NB4 (cell line): ENCODE data around the gene LRRC27.

Experiments
- POLR2A ChIP-seq: IDR thresholded peaks from 2 replicates; pipeline ENCODE4 v1.6.1; 2011; ENCODE audit warnings: mild to moderate bottlenecking; ENCODE audit not compliant: insufficient read length; ENCODE audit errors: extremely low read depth
- TF ChIP-seq, protein P1 (sequence below): IDR thresholded peaks from one replicate; pipeline ENCODE4 v1.5.1; 2012; ENCODE audit warnings: low read depth, low read length
- TF ChIP-seq, protein P2 (sequence below): IDR thresholded peaks from 2 replicates; pipeline ENCODE4 v1.6.1; 2011; ENCODE audit warnings: low read depth, low read length

DNA sequence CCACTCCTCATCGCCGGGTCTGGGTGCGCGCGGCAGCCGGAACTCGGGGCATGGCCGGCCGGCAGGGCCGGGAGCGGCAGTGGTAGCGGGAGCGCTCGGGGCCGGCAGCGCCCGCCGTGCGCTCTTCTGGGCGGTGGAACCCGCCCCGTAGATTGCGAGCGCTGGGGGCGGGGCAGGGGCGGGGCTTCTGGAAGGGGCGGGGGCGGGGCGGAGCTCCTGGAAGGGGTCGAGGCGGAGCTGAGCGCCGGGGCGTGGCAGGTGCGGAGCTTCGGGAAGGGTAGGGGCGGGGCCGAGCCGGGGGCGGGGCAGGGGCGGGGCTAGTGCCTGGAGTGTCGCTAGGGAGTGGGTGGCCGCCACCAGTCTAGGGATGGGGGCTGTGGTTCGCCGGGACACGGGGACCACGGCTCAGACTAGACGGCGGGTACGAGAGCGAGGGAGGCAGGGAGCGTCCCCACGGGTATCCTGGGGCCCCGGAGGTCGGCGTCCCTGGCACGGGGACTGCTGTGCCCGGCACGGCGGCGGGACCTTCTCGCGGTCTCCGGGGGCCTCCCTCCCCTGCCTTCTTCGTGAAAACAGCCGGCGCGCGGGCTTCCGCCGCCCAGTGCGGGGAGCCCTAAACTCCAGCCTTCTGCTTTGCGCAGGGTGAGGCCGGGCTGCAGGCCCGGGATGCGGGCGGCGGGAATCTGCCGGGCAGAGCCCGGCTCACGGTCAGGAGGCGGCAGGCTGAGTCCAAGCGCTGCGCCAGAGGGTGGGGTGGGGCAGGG lies 24.0 kb upstream of the LRRC27 start, which contains the start of gene STK32C:
- TF ChIP-seq, protein P1, sequence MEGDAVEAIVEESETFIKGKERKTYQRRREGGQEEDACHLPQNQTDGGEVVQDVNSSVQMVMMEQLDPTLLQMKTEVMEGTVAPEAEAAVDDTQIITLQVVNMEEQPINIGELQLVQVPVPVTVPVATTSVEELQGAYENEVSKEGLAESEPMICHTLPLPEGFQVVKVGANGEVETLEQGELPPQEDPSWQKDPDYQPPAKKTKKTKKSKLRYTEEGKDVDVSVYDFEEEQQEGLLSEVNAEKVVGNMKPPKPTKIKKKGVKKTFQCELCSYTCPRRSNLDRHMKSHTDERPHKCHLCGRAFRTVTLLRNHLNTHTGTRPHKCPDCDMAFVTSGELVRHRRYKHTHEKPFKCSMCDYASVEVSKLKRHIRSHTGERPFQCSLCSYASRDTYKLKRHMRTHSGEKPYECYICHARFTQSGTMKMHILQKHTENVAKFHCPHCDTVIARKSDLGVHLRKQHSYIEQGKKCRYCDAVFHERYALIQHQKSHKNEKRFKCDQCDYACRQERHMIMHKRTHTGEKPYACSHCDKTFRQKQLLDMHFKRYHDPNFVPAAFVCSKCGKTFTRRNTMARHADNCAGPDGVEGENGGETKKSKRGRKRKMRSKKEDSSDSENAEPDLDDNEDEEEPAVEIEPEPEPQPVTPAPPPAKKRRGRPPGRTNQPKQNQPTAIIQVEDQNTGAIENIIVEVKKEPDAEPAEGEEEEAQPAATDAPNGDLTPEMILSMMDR, result no peak
- TF ChIP-seq, protein P2, sequence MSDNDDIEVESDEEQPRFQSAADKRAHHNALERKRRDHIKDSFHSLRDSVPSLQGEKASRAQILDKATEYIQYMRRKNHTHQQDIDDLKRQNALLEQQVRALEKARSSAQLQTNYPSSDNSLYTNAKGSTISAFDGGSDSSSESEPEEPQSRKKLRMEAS, result no peak
- TF ChIP-seq POLR2A, result peak; percentile 12
